ENCODE data around the gene GJB3. TPM values are rescaled to one million over a fixed set of nuclear protein-coding genes. Genes with fewer than 3 reads are reported as not detected.

The GJB3 gene
- total RNA-seq, 1 experiment from 2014 or later, result 0.96 TPM

DNA sequence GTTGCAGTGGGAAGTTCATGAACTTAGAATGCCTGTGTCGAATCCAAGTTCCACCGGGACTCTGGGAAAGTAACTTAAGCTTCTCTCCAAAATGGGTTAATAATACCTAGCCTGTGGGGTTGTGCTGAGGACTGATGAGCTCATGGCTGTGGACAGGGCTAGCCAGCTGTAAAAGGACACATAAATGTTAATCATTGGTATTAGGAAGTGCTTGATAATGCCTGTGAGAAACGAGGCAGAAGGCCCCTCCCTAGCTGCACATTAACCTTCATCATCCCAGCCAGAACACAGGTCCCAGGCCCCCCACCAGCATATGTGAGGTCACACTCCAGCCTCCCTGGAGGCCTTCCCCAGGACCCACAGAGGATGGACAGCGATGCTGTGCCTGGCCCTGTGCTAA, 22.3 kb upstream of the GJB3 start:
- Histone ChIP-seq H3K18ac (ENCODE audit: insufficient read length, low read depth, low read length) (no peak overlapping the region), H4K91ac (ENCODE audit: insufficient read length, low read depth, low read length) (no peak overlapping the region), H4K20me1 (ENCODE audit: control insufficient read depth, insufficient read depth, insufficient read length) (no peaks in the 10 kb centered on the region), H3K79me2 (ENCODE audit: insufficient read depth, low read length) (no peaks in the 10 kb centered on the region), H3T11ph (ENCODE audit: low read length) (no peak overlapping the region), H3K23ac (ENCODE audit: insufficient read length, low read depth, low read length) (no peak overlapping the region), H2BK20ac (ENCODE audit: low read depth, low read length, poor library complexity, severe bottlenecking) (no peak overlapping the region), H2BK5ac (ENCODE audit: insufficient read length, low read length) (no peak overlapping the region), H3K56ac (ENCODE audit: insufficient read length, low read depth, low read length) (no peak overlapping the region), H4K8ac (replicated peaks; ENCODE audit: insufficient read length, low read depth, low read length) (no peak overlapping the region), H2AFZ (ENCODE audit: low read length) (no peak overlapping the region), H3K9ac (ENCODE audit: extremely low read depth, insufficient read length, low read length) (no peak overlapping the region), H2AK5ac (ENCODE audit: insufficient read length, low read length) (no peak overlapping the region), H3K4me1 (ENCODE audit: insufficient read depth, low read length) (peaks cover 6% of the 10 kb centered on the region; the same call in 1 of the 2 replicates), H3K4me2 (ENCODE audit: insufficient read depth, insufficient read length, low read length) (no peak overlapping the region), H3K9me3 (ENCODE audit: control insufficient read depth, low read depth, low read length) (no peaks in the 10 kb centered on the region), H3K27ac (ENCODE audit: insufficient read length, low read depth, low read length) (no peak overlapping the region), H3K23me2 (ENCODE audit: insufficient read length, low read depth, low read length, poor library complexity, severe bottlenecking) (no peaks in the 10 kb centered on the region), H3K14ac (ENCODE audit: insufficient read depth, low read length) (no peak overlapping the region), H3K79me1 (ENCODE audit: insufficient read depth, low read depth, low read length, poor library complexity, severe bottlenecking) (no peaks in the 10 kb centered on the region), H4K5ac (ENCODE audit: insufficient read length, low read depth, low read length) (no peak overlapping the region), H2BK15ac (ENCODE audit: low read depth, low read length) (no peak overlapping the region), H3K4ac (ENCODE audit: low read depth, low read length) (no peak overlapping the region), H3K27me3 (ENCODE audit: insufficient read depth, low read length) (no peaks in the 10 kb centered on the region), H2BK12ac (ENCODE audit: insufficient read length, low read depth, low read length) (no peak overlapping the region), H2BK120ac (ENCODE audit: low read depth, low read length, poor library complexity, severe bottlenecking) (no peak overlapping the region)
- no peaks in the 10 kb centered on the region; a peak in 1 of 7 replicates for H3K36me3 Mint-ChIP-seq (ENCODE audit: insufficient read depth in 1 of 3, low read depth in 3 of 3)
- no peak overlapping the region for H3K27ac Mint-ChIP-seq
- WGBS (ENCODE audit: extremely low coverage, insufficient read length, low lambda C conversion rate), result no CpG with 5 or more reads among the region's 4 CpGs
- H3K27me3 Mint-ChIP-seq (ENCODE audit: low read depth), result peaks cover 6% of the 10 kb centered on the region
- no peak for DNase-seq
- H3K9me3 Mint-ChIP-seq, result no peaks in the 10 kb centered on the region; a peak in 1 of 5 replicates
- H3K4me1 Mint-ChIP-seq, result peaks cover 25% of the 10 kb centered on the region in 2 experiments
- TF ChIP-seq, protein P1, sequence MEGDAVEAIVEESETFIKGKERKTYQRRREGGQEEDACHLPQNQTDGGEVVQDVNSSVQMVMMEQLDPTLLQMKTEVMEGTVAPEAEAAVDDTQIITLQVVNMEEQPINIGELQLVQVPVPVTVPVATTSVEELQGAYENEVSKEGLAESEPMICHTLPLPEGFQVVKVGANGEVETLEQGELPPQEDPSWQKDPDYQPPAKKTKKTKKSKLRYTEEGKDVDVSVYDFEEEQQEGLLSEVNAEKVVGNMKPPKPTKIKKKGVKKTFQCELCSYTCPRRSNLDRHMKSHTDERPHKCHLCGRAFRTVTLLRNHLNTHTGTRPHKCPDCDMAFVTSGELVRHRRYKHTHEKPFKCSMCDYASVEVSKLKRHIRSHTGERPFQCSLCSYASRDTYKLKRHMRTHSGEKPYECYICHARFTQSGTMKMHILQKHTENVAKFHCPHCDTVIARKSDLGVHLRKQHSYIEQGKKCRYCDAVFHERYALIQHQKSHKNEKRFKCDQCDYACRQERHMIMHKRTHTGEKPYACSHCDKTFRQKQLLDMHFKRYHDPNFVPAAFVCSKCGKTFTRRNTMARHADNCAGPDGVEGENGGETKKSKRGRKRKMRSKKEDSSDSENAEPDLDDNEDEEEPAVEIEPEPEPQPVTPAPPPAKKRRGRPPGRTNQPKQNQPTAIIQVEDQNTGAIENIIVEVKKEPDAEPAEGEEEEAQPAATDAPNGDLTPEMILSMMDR (conservative IDR thresholded peaks at IDR 0.05), result no peak
- H3K4me3 Mint-ChIP-seq, result no peak overlapping the region
